ENCODE measurements around the gene USP46.

DNA sequence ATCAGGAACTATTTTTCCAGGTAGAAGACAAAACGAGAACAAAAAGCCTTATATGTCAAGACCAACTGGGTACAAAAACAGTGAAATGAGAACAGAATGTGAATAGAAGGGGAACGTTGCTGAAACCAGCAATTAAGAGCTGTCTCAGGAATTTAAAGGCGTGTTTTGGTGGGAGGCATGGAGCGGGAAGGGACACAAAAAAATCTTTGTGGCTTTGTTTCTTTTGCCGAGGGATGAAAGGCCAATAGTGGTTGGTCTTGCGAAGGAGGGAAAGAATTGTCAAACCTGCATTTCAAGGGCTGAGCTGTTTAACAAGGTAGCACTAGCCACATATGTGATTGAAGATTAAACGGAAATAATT is 103.8 kb downstream of the USP46 start:
- TF ChIP-seq, protein P1, sequence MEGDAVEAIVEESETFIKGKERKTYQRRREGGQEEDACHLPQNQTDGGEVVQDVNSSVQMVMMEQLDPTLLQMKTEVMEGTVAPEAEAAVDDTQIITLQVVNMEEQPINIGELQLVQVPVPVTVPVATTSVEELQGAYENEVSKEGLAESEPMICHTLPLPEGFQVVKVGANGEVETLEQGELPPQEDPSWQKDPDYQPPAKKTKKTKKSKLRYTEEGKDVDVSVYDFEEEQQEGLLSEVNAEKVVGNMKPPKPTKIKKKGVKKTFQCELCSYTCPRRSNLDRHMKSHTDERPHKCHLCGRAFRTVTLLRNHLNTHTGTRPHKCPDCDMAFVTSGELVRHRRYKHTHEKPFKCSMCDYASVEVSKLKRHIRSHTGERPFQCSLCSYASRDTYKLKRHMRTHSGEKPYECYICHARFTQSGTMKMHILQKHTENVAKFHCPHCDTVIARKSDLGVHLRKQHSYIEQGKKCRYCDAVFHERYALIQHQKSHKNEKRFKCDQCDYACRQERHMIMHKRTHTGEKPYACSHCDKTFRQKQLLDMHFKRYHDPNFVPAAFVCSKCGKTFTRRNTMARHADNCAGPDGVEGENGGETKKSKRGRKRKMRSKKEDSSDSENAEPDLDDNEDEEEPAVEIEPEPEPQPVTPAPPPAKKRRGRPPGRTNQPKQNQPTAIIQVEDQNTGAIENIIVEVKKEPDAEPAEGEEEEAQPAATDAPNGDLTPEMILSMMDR (IDR thresholded peaks at IDR 0.05): no peak
- TF ChIP-seq POLR2AphosphoS5 (IDR thresholded peaks at IDR 0.05) (no peak), POLR2A (IDR thresholded peaks at IDR 0.05) (no peak)
